Ammon's horn (tissue), 1 donor: ENCODE data around the gene VGLL4.
A peak's percentile ranks its signal among the peaks of the same experiment; 100 is the strongest.

Source experiments
- DNase-seq: peaks from one replicate; pipeline ENCODE4 v3.0.0-alpha.2; 2016; ENCODE audit warnings: low spot score

Gene VGLL4

DNA sequence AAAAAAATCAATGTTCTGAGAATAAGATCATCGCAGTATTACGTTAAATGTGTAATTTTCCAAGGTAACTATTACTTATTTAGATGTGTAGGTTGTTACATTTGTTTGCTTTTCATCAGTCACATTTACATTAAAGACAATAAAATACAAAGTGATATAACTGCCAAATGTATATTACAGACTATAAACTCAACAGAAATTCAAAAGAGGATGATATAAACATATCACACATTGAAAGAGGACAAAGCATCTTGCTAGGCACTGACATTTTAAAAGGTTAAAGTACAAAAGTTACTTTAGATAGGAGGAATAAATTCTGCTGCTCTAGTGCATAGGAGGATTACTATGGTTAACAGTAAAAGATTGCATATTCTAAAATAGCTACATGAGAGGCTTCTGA, 16.1 kb downstream of the VGLL4 start:
- DNase-seq: no peak

DNA sequence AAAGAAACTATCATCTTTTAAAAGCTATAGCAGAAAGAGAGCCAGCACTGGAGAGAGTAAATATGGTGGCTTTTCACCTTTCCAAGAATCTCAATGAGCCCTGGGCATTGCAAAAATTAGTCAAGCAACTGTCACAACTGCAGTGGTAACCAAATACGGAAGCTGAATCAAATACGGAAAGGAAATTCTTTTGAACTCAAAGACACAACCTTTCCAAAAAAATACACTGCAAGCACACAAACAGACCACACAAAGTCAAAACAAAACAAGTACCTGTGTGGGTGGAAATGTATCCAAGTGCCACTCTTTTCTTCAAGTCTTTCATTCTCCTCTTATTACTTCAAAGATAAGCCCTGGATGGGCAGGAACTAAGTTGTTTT, 17.6 kb downstream of the VGLL4 start:
- DNase-seq: no peak

DNA sequence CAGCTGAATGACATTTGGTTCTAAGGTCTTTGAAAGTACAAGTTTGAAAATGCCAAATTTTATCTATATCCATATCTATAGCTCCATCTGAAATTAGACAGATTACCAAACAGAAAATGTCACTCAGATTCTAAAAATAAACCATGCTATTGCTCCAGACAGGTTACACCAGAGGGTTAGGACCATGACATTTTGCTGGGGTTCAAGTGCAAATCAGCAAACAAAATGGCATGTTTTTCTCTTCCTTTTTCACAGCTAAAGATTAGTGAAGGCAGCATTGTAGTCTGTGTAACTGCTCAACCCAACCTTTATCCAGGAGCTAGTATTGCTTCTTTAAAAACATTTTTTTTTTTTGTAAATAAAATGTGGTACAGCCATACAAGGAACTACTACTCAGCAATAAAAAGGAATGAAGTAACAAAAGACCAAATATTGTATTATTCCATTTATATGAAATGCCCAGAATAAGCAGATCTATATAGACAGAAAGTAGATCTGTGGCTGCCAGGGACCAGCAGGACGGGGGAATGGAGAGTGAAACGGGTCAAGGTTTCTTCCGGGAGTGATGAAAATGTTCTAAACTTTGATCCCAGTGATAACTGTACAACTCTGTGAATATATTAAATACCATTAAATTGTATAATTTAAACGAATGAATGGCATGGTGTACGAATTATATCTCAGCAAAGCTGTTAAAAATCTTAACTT, 18.2 kb downstream of the VGLL4 start:
- no peak for DNase-seq

DNA sequence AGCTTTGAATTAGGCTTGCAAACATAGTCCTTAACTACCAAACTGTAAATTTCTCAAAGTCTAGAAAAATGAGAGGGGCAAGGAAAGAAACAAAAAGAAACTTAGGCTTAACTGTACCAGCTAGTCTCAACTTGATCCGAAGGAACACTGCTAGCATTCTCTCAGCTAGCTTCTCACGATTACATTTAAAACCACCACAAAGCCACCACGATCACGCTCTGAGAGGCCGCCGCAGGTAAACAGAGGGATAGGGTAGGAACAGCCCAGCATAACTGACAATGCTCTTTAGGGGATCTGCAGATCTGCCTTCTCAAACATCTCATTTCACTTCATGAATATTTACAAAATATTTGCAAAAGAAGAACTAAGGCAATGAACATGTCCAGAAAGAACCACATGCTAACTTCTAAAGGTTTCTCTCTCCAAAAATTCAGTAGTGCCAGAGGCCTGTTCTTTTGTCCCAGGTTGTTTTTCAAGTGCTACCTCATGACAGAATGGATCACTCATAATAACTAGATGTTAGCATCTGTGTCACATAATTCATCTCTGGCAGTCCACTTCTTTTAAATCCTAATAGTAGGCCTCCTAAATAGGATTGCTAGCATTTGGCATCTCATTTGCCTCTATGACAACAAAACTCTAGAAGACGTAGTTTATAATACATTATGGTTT, 18.9 kb downstream of the VGLL4 start:
- no peak for DNase-seq

DNA sequence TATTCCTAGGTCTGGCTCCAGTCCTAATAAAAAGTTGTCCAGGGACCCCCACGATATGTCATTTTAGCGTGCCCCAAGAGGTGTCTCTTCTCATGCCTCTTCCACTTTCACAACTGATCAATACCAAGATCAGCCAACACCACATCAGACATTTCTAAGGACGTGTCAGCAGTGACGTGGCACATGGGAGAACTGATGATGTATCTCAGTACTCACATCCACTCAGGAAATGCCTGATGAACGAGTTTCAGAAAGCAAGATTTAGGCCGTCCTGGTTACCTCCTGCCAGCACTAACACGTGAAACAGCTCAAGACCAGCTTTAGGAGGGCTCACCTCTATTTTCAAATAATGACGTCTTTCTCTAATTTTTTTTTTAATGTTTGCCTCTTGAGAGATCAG, 19.6 kb downstream of the VGLL4 start:
- DNase-seq: no peak

DNA sequence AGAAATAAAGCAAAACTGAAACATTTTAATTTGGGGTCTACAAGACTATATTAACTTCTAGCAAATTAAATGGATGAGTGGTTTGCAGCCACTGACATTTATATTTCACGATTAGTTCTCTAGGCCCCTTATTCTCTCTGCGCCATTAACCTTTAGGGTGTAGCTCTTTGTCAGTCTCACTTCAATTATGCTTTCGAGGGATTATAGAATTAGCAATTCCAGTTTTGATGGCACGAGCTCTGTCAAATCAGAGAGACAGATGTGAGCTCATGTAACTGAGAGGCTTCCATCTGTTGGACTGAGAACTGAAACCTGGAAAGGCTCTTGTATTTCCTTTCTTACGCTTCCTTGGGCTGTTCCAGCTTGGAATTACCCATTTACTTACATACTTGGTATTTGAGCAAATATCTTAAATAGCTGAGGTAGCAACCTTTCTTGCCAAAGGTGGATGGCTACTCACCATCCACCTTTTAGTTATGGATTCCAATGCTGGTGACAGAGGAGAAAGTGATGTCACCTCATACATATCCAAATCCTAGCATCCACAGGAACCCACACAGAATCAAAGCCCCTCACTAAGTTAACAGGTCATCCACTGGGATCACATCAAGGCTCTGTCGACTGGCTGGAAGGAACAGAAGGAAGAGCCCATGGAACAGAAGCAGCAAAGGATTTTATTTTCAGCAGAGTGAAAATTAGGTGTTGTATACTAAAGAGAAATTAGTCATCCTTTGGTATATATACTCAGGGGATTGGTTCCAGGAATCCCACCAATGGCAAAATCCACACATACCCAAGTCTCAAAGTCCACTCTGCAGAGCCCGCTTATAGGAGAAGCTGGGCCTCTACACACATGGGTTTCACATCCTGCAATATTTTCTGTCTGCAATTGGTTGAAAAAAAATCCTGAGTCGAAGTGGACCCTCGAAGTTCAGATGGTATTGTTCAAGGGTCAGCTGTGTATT, 20.8 kb downstream of the VGLL4 start:
- DNase-seq: no peak

DNA sequence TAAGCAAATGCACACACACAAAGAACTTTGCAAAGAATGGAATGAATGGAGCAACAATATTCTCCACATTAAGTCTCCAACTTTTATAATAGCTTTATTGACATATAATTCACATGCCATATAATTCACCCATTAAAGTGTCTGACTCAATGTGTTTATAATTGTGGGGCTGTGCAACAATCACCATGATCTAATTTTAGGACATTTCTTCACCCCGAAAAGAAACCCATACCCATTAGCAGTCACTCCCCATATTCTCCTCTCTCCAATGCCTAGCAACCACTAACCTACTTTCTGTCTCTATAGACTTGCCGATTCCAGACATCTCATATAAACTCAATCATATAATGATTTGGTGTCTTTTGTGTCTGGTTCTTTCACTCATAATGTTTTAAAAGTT, 22.6 kb downstream of the VGLL4 start:
- no peak for DNase-seq

DNA sequence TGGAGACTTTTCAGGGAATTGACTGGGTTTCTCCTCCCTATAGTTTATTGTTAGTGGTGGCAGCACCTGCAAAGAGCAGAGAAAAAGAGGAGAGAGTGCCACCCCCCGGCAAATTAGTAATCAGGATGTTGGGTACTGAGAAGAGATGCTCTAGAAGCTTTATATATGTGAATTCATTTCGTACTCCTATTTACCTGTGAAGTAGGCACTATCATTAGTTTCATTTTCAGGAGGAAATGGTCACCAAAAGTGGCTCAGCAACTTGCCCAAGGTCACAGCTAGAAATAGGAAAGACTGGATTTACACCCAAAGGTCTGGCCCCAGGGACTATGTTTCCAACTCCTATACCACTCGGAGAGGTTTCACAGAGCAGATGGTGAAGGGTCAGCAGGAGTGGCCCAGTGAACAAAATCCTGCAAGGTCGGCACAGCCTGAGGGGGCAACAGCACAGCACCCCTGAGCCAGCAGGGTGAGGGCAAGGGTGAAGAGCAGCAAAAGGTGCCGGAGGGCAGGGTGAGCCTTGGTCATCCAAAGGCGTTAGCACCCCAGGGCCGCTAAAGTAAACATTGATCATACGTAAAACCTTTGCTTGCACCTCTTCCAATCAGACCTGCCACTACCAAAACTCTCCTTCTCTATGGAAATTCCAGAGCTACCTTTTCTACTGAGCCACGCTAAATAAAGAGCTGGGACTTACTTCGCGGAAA, 23.6 kb downstream of the VGLL4 start:
- DNase-seq: no peak

DNA sequence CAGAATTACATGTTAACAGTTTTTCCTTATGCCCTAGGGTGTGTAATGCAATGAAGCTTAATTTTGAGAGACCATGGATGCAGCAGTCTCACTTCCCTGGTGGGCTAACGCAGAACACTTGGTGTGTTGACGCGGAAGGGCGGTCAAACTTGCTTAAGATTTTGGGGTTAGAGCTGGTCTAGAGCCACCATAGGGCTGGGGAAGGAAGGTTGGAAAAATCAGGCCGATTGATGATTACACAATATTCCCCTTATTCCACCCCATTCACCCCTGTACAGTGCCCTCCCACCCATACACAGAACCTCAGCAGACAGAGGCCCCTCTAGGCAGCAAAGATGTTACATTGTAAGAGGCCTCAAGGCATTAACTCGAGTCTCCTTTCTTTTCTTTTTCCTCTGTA, 24.3 kb downstream of the VGLL4 start:
- DNase-seq: no peak

DNA sequence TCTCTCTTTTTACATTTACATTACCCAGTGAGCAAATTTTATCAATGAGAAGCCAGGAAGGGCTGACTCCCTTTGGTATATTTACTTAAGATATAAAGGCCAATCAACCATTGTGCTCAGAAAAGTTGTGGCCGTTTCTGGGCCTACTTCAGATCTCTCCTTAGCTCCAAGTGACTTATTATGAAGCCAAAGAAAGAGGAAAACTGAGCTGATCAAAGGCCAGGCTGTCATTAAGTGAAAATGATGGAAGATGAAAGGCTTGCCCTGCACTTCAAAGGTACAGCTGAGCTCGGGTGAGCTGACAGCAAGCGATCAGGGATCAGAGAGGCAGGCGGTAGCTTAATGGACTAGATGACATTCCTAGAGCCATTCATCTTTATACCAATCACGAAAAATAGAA, 24.8 kb downstream of the VGLL4 start:
- no peak for DNase-seq

DNA sequence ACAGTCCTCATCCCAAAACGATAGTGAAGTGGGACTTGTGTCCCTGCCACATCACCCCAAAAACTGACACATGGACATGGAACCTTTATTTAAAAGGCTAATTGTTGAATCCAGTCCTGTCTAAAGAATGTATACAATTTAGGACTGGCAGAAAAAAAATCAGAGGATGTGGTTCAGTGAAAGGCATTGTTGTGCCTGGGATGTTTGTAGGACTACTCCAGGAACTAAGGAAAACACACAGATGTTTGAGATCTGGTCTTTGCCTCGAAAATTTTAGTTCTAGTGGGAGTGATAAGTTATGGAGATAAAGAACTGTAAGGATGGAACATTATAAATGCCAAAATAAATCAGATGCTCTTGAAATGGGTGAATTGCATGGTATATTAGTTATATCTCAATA, 27.2 kb downstream of the VGLL4 start:
- no peak for DNase-seq

DNA sequence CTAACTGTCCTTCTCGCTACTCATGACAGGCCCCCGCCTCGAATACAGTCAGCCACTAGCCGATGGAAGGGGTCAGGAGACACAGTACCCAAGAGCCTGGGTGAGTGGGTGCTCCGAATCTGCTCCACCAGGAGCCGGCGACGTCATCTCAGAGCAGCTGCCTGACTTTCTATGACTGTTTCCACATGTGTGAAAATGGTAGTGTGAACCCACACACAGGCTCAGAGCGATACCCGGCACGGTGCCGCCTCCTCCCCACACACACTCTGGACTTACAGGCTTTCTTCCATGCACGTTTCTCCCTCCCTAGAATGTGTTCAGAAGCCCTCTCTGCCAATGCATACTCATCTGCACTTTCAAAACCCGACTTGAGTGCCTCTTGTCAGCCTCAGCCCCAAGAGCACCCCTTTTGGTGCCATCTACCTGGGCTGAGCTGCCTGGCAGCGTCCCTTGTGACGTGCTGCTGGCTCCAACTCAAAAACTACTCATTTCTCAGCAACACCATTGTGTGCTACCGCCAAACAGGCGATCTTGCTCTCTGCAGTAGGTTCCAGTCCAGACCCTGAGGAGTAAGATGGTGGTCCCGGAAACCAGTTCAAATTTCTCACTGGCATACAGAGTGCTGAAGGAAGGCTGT, 29.7 kb downstream of the VGLL4 start:
- peak; percentile 51 for DNase-seq

DNA sequence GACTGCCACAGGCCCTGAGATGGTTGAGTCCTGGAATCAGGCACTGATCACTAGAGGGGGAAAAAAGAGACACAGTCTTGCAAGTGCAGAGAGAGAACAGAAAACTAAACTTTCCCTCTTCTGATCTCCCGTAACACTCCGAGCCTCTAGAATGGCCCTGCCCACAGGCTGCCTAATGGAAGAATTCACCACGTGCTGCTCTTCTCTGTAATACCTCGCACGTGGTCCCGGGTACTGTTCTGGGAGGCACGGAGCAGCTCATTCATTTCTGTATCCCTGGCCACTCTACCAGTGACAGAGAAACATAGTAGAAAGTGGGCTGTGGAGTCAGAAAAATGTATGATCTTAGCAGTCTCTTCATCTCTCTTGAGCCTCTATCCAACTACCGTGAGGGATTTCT, 30.4 kb downstream of the VGLL4 start:
- DNase-seq: no peak

DNA sequence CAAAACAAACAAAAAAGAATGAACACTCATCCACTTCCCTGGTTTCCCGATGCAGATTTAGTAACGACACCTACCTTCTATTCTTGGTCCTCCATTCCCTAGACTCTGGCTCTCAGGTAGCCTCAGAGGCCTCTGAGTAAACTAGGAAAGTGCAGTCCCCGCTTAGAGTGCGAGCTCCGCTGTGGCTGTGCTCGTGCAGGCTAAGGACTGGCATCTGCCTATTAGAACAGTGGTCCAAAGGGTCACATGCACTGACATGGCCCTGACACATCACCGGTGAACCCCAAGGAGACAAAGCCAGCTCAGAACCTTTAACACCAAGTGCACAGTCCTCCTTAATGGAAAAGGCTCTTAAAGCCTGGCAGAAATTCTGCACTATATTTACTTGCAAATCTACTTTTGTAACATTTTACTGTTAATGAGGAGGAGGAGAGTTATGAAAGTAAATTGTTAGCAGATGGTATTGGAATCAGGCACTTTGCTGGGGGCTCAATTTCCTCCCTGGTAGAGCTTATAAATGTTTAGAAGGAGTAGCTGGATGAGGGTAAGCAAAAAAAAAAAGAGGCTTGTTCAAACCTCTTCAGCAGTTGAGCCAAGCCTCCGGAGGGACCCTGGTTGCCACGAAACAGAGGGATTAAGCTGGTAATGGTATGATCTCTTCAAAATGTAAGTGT, 31.1 kb downstream of the VGLL4 start:
- no peak for DNase-seq

DNA sequence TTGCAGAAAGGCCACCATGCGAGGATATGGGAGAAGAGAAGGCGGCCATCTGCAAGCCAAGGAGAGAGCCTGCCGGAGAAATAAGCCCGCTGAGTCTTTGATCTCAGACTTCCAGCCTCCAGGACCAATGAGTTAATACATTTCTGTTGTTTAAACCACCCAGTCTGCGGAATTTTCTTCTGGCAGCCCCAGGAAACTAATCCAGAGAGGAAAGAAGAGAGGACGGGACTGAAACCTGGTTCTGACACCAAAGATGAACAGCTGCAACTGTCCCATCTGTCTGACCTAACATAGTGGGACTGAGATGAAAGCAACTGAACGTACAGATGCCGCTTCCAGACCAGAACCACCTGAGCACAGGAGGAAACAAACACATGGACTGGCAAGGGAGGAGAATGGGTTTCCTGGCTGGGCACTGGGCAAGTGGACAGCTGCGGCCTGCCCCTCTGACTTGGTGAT, 32.3 kb downstream of the VGLL4 start:
- no peak for DNase-seq

DNA sequence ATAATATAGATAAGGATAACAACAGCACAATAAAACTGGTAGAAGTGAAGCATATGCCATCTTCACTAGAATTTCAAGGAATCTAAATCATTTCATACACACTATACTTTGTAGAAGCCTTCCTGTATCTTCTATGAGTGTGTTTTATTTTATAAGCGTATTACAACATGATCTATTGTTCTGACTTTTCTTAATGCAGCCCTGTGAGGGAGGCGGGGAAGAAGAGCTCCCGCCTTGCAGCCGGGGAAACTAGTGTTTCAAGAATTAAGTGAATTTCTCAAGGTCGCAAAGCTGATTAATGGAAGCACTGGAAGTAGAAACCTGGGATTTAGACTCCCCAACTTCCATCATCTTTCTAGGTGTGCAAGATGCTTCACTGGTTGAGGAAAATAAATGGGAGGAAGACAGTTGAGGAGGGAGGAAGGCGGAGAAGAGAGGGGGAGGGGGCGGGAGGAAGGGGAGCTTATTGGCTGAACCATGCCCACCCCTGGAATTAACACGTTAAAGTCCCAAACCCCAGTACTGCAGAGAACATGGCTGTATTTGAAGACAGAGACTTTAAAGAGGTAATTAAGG, 32.9 kb downstream of the VGLL4 start:
- no peak for DNase-seq

DNA sequence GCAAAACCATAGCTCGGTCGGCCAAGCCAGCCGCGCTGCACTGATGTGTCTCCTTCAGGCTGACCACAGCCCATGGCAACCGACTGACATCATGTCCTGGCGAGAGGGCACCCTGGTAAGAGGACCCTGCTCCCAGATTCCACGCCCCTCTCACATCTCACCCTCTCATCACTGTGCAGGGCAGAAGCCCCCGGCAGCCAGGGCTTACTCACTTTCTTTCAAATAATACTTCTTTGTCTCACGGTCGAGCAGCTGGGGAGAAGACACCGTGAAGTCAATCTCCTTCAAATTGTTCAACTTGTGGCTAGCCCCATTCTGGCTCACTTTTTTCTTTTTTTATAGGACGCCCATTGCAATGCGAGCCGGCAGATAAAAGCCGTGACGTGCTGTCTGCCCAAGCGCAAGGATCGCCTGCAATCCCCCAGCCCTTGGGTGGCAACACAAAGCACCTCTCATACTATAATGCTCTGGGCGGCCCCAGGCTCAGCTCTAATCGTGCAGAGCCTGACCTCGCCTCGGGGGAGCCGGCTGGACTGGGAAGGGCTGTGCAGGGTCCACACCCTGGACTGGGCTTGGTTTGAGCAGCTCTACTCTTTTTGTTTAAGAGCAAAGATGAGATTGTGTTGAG, 33.6 kb downstream of the VGLL4 start:
- no peak for DNase-seq

DNA sequence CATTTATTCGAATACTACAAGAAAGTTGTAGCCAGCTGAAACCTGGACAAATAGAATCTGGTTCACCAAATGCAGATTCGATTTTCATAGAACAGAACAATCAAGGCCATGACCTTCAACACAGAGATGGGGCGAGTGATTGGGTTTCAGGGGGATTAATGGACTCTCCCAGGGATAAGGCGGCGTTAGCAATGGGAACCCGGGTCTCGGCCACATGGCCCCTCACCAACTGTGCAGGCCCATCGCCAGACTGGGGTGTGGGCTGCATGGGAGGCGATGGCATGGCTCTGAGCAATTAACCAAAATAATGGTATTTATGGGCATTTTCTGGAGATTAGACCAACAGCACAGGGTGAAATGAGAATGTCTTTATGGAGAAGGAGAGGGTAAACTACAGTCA, 34.2 kb downstream of the VGLL4 start:
- no peak for DNase-seq

DNA sequence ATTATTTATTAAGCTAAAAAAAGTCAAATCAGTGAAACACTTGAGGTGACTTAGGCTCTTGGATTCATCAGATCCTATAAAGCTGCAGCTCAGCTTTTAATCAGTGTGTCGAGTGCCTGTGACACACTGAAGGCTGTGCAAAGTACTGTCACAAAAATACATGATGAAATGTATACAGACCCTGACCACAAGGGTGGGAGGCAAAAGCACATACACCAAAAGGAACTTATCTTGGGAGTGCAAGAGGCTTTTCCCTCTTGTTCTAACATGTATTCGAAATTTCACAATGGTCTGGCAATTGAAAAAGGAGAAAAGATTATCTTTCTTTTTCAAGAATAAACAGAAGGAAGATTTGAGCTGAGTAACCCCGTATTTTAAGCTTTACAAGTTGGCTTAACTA, 35.9 kb downstream of the VGLL4 start:
- DNase-seq: no peak

DNA sequence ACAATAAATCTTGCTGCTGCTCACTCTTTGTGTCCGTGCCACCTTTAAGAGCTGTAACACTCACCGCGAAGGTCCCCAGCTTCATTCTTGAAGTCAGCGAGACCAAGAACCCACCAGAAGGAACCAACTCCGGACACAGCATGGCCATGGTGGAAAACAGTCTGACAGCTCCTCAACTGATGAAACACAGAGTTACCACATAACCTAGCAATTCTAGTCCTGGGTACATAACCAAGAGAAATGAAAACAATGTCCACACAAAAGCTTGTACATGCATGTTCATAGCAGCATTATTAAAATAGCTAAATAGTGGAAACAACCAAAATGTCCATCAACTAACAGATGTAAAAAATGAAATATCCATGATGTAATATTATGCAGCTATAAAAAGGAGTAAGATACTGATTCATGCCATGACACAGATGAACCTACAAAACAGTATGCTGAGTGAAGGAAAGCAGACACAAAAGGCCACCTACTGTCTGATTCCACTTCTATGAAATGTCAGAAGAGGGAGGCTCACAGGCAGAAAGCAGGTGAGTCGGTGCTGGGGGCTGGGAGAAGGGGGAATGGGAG, 36.8 kb downstream of the VGLL4 start:
- no peak for DNase-seq
